SK-N-SH treated with all-trans-retinoic acid at 6 μM for 48 hours (cell line): ENCODE measurements around the gene FOXRED2.

Experiments used
- ATAC-seq: fragments of 200-7000 bp; cut with Tn5 transposase; 3 replicates; pipeline ENCODE4 v1.9.1; 2020; ENCODE audit warnings: mild to moderate bottlenecking, moderate library complexity
- ARNTL ChIP-seq: fragments of 450-650 bp; formaldehyde crosslinking; IDR thresholded peaks from 2 replicates; pipeline ENCODE4 v1.5.0; 2020; ENCODE audit warnings: low read depth, mild to moderate bottlenecking, moderate library complexity, borderline replicate concordance
- BACH2 ChIP-seq: fragments of 250-450 bp; sonication (Bioruptor Pico); IDR thresholded peaks from 2 replicates; pipeline ENCODE4 v1.9.0; 2021; ENCODE audit warnings: mild to moderate bottlenecking, borderline replicate concordance
- CREB5 ChIP-seq: fragments of 250-450 bp; sonication (Bioruptor Pico); IDR thresholded peaks from 2 replicates; pipeline ENCODE4 v1.5.1; 2020; ENCODE audit warnings: low read depth, mild to moderate bottlenecking, moderate library complexity
- CSDC2 ChIP-seq: fragments of 250-450 bp; sonication (Bioruptor Pico); IDR thresholded peaks from 2 replicates; pipeline ENCODE4 v1.5.0; 2020; ENCODE audit warnings: mild to moderate bottlenecking, moderate library complexity
- ESRRG ChIP-seq: fragments of 250-450 bp; sonication (Bioruptor Pico); IDR thresholded peaks from 2 replicates; pipeline ENCODE4 v1.6.1; 2021; ENCODE audit warnings: mild to moderate bottlenecking
- GLIS3 ChIP-seq: fragments of 250-450 bp; sonication (Bioruptor Pico); IDR thresholded peaks from 2 replicates; pipeline ENCODE4 v1.5.0; 2020; ENCODE audit warnings: mild to moderate bottlenecking, moderate library complexity
- ISL1 ChIP-seq: fragments of 250-450 bp; sonication (Bioruptor Pico); IDR thresholded peaks from 2 replicates; pipeline ENCODE4 v2.1.2; 2022; ENCODE audit warnings: mild to moderate bottlenecking, moderate library complexity
- OSR1 ChIP-seq: fragments of 250-450 bp; sonication (Bioruptor Pico); IDR thresholded peaks from 2 replicates; pipeline ENCODE4 v1.8.0; 2022; ENCODE audit warnings: moderate library complexity, mild to moderate bottlenecking, inconsistent platforms
- RARB ChIP-seq: fragments of 250-450 bp; sonication (Bioruptor Pico); IDR thresholded peaks from 2 replicates; pipeline ENCODE4 v1.8.0; 2021; ENCODE audit warnings: mild to moderate bottlenecking, moderate library complexity
- SNAI2 ChIP-seq: fragments of 250-450 bp; sonication (Bioruptor Pico); IDR thresholded peaks from 2 replicates; pipeline ENCODE4 v1.5.0; 2020; ENCODE audit warnings: mild to moderate bottlenecking, moderate library complexity
- TCF4 ChIP-seq: fragments of 250-450 bp; sonication (Bioruptor Pico); IDR thresholded peaks from 2 replicates; pipeline ENCODE4 v1.8.0; 2021; ENCODE audit warnings: mild to moderate bottlenecking, moderate library complexity, borderline replicate concordance
- TOX ChIP-seq: fragments of 250-450 bp; sonication (Bioruptor Pico); IDR thresholded peaks from 2 replicates; pipeline ENCODE4 v1.8.0; 2021; ENCODE audit warnings: mild to moderate bottlenecking, moderate library complexity, borderline replicate concordance
- TSHZ2 ChIP-seq: fragments of 250-450 bp; sonication (Bioruptor Pico); IDR thresholded peaks from 2 replicates; pipeline ENCODE4 v1.5.0; 2020; ENCODE audit warnings: mild to moderate bottlenecking, moderate library complexity
- ZC3H10 ChIP-seq: fragments of 250-450 bp; sonication (Bioruptor Pico); IDR thresholded peaks from 2 replicates; pipeline ENCODE4 v1.5.1; 2021; ENCODE audit warnings: mild to moderate bottlenecking, moderate library complexity
- ZFP3 ChIP-seq: fragments of 250-450 bp; sonication (Bioruptor Pico); IDR thresholded peaks from 2 replicates; pipeline ENCODE4 v1.5.0; 2020; ENCODE audit warnings: mild to moderate bottlenecking, moderate library complexity
- ZFP30 ChIP-seq: fragments of 450-650 bp; formaldehyde crosslinking; IDR thresholded peaks from 2 replicates; pipeline ENCODE4 v1.5.0; 2022; ENCODE audit warnings: mild to moderate bottlenecking, moderate library complexity
- ZNF565 ChIP-seq: fragments of 450-650 bp; formaldehyde crosslinking; conservative IDR thresholded peaks from 2 replicates; pipeline ENCODE4 v1.5.0; 2020; ENCODE audit warnings: low read depth, mild to moderate bottlenecking, moderate library complexity
- ZNF70 ChIP-seq: fragments of 450-650 bp; formaldehyde crosslinking; IDR thresholded peaks from 2 replicates; pipeline ENCODE4 v1.5.0; 2020; ENCODE audit warnings: mild to moderate bottlenecking, moderate library complexity
- TF ChIP-seq, protein P1 (sequence below): fragments of 250-450 bp; sonication (Bioruptor Pico); IDR thresholded peaks from 2 replicates; pipeline ENCODE4 v1.8.0; 2021; ENCODE audit warnings: low read depth, mild to moderate bottlenecking, moderate library complexity, borderline replicate concordance
- TF ChIP-seq, protein P2 (sequence below): fragments of 250-450 bp; sonication (Bioruptor Pico); IDR thresholded peaks from 2 replicates; pipeline ENCODE4 v1.8.0; 2020; ENCODE audit warnings: mild to moderate bottlenecking, moderate library complexity, borderline replicate concordance

FOXRED2 gene

DNA sequence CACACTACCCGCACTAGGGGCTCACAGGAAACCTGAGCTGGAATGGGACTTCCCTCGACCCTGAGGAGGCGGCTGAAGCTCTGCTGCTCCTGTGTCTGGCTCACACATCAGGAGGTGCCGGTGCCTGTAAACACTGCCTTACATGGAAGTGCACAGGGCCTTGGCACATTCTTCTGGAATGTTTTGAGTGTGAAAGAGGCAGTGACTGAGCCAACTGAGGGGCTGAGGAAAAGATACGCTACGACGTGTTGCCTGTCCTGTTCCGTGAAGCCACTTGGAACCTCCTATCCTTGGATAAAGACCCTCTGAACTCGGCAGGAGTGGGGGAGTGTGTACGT, 35.9 kb downstream of the FOXRED2 start:
- no peak for TF ChIP-seq TSHZ2
- no peak for TF ChIP-seq ARNTL (CRISPR knock-in tag)
- TF ChIP-seq ISL1: no peak
- TF ChIP-seq ZC3H10 (CRISPR knock-in tag): no peak
- no peak for TF ChIP-seq ZFP30 (CRISPR knock-in tag)
- TF ChIP-seq, all 23 proteins: peak for 0
- no peak for ATAC-seq

DNA sequence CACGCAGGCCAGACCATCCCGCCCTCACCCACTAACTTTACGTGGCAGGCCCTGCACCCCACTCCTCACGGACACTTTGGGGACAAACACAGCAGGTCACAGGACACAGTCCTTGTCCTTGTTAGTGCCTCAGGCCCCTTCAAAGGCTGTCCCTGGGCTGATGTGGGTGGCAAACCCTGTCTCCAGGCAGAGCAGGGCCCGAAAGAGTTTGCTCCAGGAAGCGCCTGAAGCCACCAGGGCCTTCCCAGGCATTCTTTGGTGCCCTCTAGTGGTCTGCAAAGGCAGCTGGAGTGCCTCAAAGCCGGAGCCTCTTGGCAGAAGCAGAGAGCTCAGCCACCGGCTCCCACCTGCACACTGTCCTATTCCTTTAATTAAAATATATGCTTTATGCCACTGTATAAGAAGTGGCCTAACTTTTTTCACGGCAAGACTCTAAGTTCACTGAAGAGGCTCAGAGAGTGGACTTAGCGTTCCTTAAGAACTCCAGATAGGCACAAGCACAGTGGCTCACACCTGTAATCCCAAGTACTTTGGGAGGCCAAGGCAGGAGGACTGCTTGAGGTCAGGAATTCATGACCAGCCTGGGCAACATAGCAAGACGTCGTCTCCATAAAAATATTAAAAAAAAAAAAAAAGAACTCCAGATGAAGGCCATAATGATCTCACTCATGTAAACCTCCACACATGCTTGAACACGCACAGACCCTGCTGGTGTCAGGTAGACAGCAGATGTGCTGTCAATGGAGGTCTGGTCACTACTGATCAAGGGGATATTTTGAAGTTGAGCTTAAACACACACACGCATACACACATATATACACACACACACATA, 36.5 kb downstream of the FOXRED2 start:
- TF ChIP-seq, protein P1, sequence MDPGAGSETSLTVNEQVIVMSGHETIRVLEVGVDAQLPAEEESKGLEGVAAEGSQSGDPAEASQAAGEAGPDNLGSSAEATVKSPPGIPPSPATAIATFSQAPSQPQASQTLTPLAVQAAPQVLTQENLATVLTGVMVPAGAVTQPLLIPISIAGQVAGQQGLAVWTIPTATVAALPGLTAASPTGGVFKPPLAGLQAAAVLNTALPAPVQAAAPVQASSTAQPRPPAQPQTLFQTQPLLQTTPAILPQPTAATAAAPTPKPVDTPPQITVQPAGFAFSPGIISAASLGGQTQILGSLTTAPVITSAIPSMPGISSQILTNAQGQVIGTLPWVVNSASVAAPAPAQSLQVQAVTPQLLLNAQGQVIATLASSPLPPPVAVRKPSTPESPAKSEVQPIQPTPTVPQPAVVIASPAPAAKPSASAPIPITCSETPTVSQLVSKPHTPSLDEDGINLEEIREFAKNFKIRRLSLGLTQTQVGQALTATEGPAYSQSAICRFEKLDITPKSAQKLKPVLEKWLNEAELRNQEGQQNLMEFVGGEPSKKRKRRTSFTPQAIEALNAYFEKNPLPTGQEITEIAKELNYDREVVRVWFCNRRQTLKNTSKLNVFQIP (CRISPR knock-in tag): no peak
- TF ChIP-seq ZC3H10 (CRISPR knock-in tag) (no peak), TOX (CRISPR knock-in tag) (no peak), GLIS3 (CRISPR knock-in tag) (no peak), ZNF70 (CRISPR knock-in tag) (no peak), SNAI2 (CRISPR knock-in tag) (no peak), ESRRG (no peak), TCF4 (CRISPR knock-in tag) (no peak), OSR1 (CRISPR knock-in tag) (no peak), CSDC2 (CRISPR knock-in tag) (no peak)
- TF ChIP-seq, protein P2, sequence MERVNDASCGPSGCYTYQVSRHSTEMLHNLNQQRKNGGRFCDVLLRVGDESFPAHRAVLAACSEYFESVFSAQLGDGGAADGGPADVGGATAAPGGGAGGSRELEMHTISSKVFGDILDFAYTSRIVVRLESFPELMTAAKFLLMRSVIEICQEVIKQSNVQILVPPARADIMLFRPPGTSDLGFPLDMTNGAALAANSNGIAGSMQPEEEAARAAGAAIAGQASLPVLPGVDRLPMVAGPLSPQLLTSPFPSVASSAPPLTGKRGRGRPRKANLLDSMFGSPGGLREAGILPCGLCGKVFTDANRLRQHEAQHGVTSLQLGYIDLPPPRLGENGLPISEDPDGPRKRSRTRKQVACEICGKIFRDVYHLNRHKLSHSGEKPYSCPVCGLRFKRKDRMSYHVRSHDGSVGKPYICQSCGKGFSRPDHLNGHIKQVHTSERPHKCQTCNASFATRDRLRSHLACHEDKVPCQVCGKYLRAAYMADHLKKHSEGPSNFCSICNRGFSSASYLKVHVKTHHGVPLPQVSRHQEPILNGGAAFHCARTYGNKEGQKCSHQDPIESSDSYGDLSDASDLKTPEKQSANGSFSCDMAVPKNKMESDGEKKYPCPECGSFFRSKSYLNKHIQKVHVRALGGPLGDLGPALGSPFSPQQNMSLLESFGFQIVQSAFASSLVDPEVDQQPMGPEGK (CRISPR knock-in tag): no peak
- peak; percentile 71 for ATAC-seq

- TF ChIP-seq OSR1 (CRISPR knock-in tag): no peak
- no peak for TF ChIP-seq ZFP3 (CRISPR knock-in tag)
- TF ChIP-seq BACH2: no peak
- ATAC-seq: no peak
Measured at GRCh38 chr22:36469094-36469710, 37.6 kb downstream of the FOXRED2 start.

- ATAC-seq: peak; percentile 68
Measured at GRCh38 chr22:36467946-36468345, 38.9 kb downstream of the FOXRED2 start.

More at GRCh38 chr22:36467946-36468345, 38.9 kb downstream of the FOXRED2 start:
- TF ChIP-seq TSHZ2 (no peak), CSDC2 (CRISPR knock-in tag) (no peak), RARB (no peak), ZFP30 (CRISPR knock-in tag) (no peak), BACH2 (no peak), CREB5 (no peak), ZFP3 (CRISPR knock-in tag) (no peak), SNAI2 (CRISPR knock-in tag) (no peak), OSR1 (CRISPR knock-in tag) (no peak), ZNF565 (no peak), ARNTL (CRISPR knock-in tag) (no peak), ISL1 (no peak)
- TF ChIP-seq, protein P2 (CRISPR knock-in tag): no peak
